Esophagus squamous epithelium (tissue), 4 donors: Measurements from ENCODE around the gene SYT12.

Experiments used
- POLR2A ChIP-seq, 4 donors: fragments of 450-650 bp; IDR thresholded peaks; one replicate each; pipeline ENCODE4 v1.6.1; 2017; ENCODE audit warnings: antibody characterized with exemption in 4 of 4, mild to moderate bottlenecking in 4 of 4, moderate library complexity in 3 of 4
- TF ChIP-seq, protein P1 (sequence below), 6 experiments: fragments of 450-650 bp in 4 of 6; fragments of 200-600 bp in 2 of 6; sonication (generic) in 2 of 6; IDR thresholded peaks; one replicate each; pipeline ENCODE4 v1.5.1; 2016 to 2019; ENCODE audit warnings: antibody characterized with exemption in 6 of 6, mild to moderate bottlenecking in 4 of 6, moderate library complexity in 4 of 6

DNA sequence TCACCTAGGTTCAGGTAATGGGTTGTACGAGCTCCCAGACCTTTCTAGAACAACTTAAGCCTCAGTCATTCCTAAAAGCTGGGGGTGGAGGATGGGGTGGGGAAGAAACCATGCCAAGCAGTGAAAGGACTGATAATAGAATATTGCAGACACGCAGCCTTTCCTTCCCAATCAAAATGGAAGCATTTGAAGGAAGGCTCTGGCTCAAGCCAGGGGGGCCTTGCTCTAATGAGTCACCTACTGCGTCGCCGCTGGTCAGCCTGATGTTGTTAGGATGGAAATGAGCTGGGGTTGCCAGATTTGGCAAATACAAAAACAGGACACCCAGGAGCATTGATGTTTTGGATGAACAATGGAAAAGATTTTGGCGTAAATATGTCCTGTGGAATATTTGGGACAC lies 6.2 kb downstream of the SYT12 start:
- TF ChIP-seq, protein P1, sequence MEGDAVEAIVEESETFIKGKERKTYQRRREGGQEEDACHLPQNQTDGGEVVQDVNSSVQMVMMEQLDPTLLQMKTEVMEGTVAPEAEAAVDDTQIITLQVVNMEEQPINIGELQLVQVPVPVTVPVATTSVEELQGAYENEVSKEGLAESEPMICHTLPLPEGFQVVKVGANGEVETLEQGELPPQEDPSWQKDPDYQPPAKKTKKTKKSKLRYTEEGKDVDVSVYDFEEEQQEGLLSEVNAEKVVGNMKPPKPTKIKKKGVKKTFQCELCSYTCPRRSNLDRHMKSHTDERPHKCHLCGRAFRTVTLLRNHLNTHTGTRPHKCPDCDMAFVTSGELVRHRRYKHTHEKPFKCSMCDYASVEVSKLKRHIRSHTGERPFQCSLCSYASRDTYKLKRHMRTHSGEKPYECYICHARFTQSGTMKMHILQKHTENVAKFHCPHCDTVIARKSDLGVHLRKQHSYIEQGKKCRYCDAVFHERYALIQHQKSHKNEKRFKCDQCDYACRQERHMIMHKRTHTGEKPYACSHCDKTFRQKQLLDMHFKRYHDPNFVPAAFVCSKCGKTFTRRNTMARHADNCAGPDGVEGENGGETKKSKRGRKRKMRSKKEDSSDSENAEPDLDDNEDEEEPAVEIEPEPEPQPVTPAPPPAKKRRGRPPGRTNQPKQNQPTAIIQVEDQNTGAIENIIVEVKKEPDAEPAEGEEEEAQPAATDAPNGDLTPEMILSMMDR (IDR thresholded peaks at IDR 0.05): no peak
- TF ChIP-seq POLR2A (IDR thresholded peaks at IDR 0.05): no peak
